BLaER1 treated with 17β-estradiol and CSF1 and Interleukin-3, amounts not matched to agents 10 nM and 100 nM (cell line): Measurements from ENCODE around the gene SPP1.

Experiments used
- H3K27ac ChIP-seq, 11 experiments: shearing (Covaris generic); formaldehyde crosslinking; 2 replicates each; pipeline ENCODE4 v1.8.1; 2022
- H3K27me3 ChIP-seq, 11 experiments: shearing (Covaris generic); formaldehyde crosslinking; 2 replicates each; pipeline ENCODE4 v1.8.1; 2022
- H3K36me3 ChIP-seq, 11 experiments: shearing (Covaris generic); formaldehyde crosslinking; 2 replicates each; pipeline ENCODE4 v1.8.1; 2022
- H3K4me1 ChIP-seq, 10 experiments: shearing (Covaris generic); formaldehyde crosslinking; 2 replicates each; pipeline ENCODE4 v1.8.1; 2022
- H3K4me2 ChIP-seq, 11 experiments: shearing (Covaris generic); formaldehyde crosslinking; 2 replicates each; pipeline ENCODE4 v1.8.1; 2022
- H3K4me3 ChIP-seq, 10 experiments: shearing (Covaris generic); formaldehyde crosslinking; 2 replicates each; pipeline ENCODE4 v1.8.1; 2022
- H3K9ac ChIP-seq, 11 experiments: shearing (Covaris generic); formaldehyde crosslinking; 2 replicates each; pipeline ENCODE4 v1.8.1; 2022
- H3K9me3 ChIP-seq, 11 experiments: shearing (Covaris generic); formaldehyde crosslinking; replicated peaks in 1 of 11; 2 replicates each; pipeline ENCODE4 v1.8.1; 2022
- H4K20me1 ChIP-seq, 11 experiments: shearing (Covaris generic); formaldehyde crosslinking; 2 replicates each; pipeline ENCODE4 v1.8.1; 2022
- Cebpa-rat ChIP-seq, 11 experiments: shearing (Covaris generic); IDR thresholded peaks; 2 replicates each; pipeline ENCODE4 v1.8.1; 2022

The SPP1 gene

GRCh38 chr4:87962398-87963146, 12.9 kb upstream of the SPP1 start:
- peaks cover 0 to 51% (median 0%) of the 10 kb centered on the region in 10 experiments; a peak in 7 of 20 replicates for H3K4me1 ChIP-seq
- no peaks in the 10 kb centered on the region for H3K27me3 ChIP-seq
- H3K36me3 ChIP-seq = 0 out of 22 replicates have a peak, but pooled peaks cover 0 to 7% (median 0%) of the 10 kb centered on the region in 11 experiments
- H3K27ac ChIP-seq = no peak overlapping the region
- H4K20me1 ChIP-seq = no peaks in the 10 kb centered on the region
- H3K4me2 ChIP-seq = peak overlapping the region in 3 of 11 experiments; percentile 18 to 44 (median 23); a peak in 3 of 22 replicates
- H3K9me3 ChIP-seq = peaks cover 9 to 29% (median 19%) of the 10 kb centered on the region in 11 experiments; a peak in 21 of 22 replicates
- no peak for TF ChIP-seq Cebpa-rat (IDR thresholded peaks at IDR 0.05)
- H3K4me3 ChIP-seq = no peak overlapping the region
- no peak overlapping the region for H3K9ac ChIP-seq

DNA sequence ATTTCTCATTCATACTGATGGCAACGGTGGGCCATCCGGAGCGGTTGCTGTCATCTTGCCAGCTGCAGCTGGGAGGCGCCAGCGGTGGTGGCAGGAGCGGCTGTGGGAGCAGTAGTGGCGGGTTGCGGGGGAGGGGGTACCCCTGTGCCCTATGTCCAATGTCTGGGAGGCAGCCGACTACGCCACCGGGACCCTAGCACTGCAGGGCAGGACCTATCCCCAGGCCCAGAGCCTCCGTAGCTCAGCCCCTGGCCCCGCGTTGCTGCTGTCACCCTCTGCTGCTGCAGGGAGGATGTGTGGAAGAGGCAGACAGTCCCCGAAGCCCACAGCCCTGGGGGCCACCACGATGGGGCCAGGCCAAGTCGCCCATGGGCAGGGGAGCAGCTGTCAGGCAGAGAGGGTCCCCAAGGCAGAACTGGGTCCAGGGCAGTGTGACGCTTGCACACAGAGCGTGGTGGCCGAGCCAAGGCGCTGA, 10.0 kb upstream of the SPP1 start:
- Histone ChIP-seq H3K4me3 (no peak overlapping the region), H3K27me3 (no peaks in the 10 kb centered on the region), H3K4me2 (no peak overlapping the region), H4K20me1 (no peaks in the 10 kb centered on the region), H3K9ac (no peak overlapping the region), H3K9me3 (peaks cover 9 to 25% (median 19%) of the 10 kb centered on the region in 11 experiments; a peak in 21 of 22 replicates), H3K27ac (no peak overlapping the region), H3K36me3 (0 out of 22 replicates have a peak, but pooled peaks cover 0 to 7% (median 0%) of the 10 kb centered on the region in 11 experiments), H3K4me1 (peaks cover 0 to 61% (median 5%) of the 10 kb centered on the region in 10 experiments; a peak in 10 of 20 replicates)
- TF ChIP-seq Cebpa-rat (IDR thresholded peaks at IDR 0.05) = no peak

DNA sequence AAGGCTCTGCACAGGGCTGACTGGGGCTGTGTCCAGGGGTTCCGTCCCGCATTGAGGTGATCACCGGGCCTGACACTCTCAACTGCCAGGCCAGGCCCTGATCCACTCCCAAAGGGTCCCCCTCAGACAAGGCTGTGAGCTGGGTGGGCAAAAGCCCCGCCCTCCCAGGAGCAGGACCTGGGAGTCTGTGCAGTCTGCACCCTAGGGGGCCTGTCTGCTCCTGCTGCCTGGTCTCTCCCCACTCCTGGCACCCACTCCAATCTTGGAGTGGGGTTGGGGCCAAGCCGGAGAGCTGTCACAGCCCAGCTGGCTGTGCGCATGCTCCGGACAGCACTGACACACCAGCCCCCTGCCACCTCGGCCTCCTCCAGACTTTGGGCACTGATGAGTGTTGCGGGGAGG, 9.4 kb upstream of the SPP1 start:
- Histone ChIP-seq H3K27me3 (no peaks in the 10 kb centered on the region), H4K20me1 (no peaks in the 10 kb centered on the region), H3K9ac (no peak overlapping the region), H3K4me1 (peaks cover 0 to 65% (median 5%) of the 10 kb centered on the region in 10 experiments; a peak in 10 of 20 replicates), H3K9me3 (peaks cover 9 to 25% (median 19%) of the 10 kb centered on the region in 11 experiments; a peak in 21 of 22 replicates), H3K36me3 (0 out of 22 replicates have a peak, but pooled peaks cover 0 to 7% (median 0%) of the 10 kb centered on the region in 11 experiments), H3K4me3 (no peak overlapping the region), H3K27ac (no peak overlapping the region), H3K4me2 (no peak overlapping the region)
- no peak for TF ChIP-seq Cebpa-rat (IDR thresholded peaks at IDR 0.05)

DNA sequence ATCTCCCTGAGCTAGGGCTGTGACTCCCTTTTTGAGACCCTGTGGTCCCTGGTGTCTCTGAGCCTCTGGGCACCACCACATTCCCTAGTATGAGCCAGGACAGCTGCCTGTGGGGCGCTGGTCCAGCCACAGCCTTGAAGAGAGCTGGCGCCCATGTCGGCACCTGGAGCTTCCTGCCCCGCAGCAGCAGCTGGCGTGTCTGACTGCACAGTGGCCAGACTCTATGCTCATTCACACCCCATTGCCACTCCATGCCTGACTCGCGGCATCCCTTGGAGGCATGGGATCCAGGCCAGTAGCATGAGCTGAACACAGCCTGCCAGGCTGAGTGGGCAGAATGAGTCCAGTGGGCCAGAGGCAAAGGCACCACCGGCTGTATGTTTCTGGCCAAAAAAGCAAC, 8.3 kb upstream of the SPP1 start:
- Histone ChIP-seq H3K27me3 (no peaks in the 10 kb centered on the region), H3K27ac (no peak overlapping the region), H3K4me3 (no peak overlapping the region), H3K4me2 (no peak overlapping the region; a peak in 1 of 22 replicates), H3K9ac (no peak overlapping the region), H3K36me3 (0 out of 22 replicates have a peak, but pooled peaks cover 0 to 7% (median 0%) of the 10 kb centered on the region in 11 experiments), H3K9me3 (peaks cover 9 to 25% (median 19%) of the 10 kb centered on the region in 11 experiments; a peak in 21 of 22 replicates), H3K4me1 (peaks cover 0 to 61% (median 5%) of the 10 kb centered on the region in 10 experiments; a peak in 10 of 20 replicates), H4K20me1 (no peaks in the 10 kb centered on the region)
- TF ChIP-seq Cebpa-rat (IDR thresholded peaks at IDR 0.05) = no peak

- no peak overlapping the region for H3K4me3 ChIP-seq
- H3K36me3 ChIP-seq = 0 out of 22 replicates have a peak, but pooled peaks cover 0 to 7% (median 0%) of the 10 kb centered on the region in 11 experiments
Measured at GRCh38 chr4:87970121-87970520, 5.4 kb upstream of the SPP1 start.

DNA sequence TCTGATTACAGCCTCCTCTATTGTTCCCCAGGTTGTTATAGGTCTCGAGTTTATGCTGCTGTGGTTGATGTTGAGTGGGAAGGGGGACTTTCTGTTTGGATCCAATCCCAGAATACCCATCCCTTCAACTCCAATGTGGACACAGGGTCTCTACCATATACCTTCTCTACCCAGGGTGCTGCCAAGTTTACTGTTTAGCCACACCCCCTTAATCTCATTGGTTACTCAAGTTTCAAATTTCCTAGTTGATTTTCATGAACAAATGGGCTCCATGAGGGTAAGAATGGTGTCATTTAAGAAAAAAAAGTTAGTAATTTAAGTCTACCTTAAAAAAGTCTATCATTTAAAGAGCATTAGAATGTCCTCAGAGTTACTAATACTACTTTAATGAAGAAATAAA, 3.6 kb upstream of the SPP1 start:
- Histone ChIP-seq H3K9ac (no peak overlapping the region), H3K4me3 (no peak overlapping the region), H3K27ac (no peak overlapping the region), H3K36me3 (peaks cover 0 to 3% (median 0%) of the 10 kb centered on the region in 11 experiments; a peak in 2 of 22 replicates), H3K9me3 (peaks cover 0 to 8% (median 5%) of the 10 kb centered on the region in 11 experiments; a peak in 17 of 22 replicates), H3K27me3 (no peaks in the 10 kb centered on the region), H3K4me2 (peak overlapping the region in 2 of 11 experiments; percentile 16 to 85; a peak in 2 of 22 replicates), H4K20me1 (peaks cover 0 to 8% (median 0%) of the 10 kb centered on the region in 11 experiments; a peak in 1 of 22 replicates), H3K4me1 (peaks cover 15 to 83% (median 24%) of the 10 kb centered on the region in 10 experiments)
- no peak for TF ChIP-seq Cebpa-rat (IDR thresholded peaks at IDR 0.05)

More at GRCh38 chr4:87970121-87970520, 5.4 kb upstream of the SPP1 start:
- no peak for TF ChIP-seq Cebpa-rat (IDR thresholded peaks at IDR 0.05)
- Histone ChIP-seq H3K9me3 (peaks cover 9 to 25% (median 19%) of the 10 kb centered on the region in 11 experiments; a peak in 21 of 22 replicates), H3K27me3 (no peaks in the 10 kb centered on the region), H3K4me2 (peak overlapping the region in 1 of 11 experiments; percentile 30; a peak in 1 of 22 replicates), H3K4me1 (peaks cover 4 to 72% (median 15%) of the 10 kb centered on the region in 10 experiments), H4K20me1 (no peaks in the 10 kb centered on the region), H3K9ac (no peak overlapping the region), H3K27ac (no peak overlapping the region)

GRCh38 chr4:87973283-87974169, 2.0 kb upstream of the SPP1 start:
- Histone ChIP-seq H3K36me3 (peaks cover 0 to 16% (median 0%) of the 10 kb centered on the region in 11 experiments; a peak in 3 of 22 replicates), H3K9ac (peak overlapping the region in 2 of 11 experiments; percentile 28 to 33; a peak in 2 of 22 replicates), H4K20me1 (peaks cover 0 to 23% (median 0%) of the 10 kb centered on the region in 11 experiments; a peak in 3 of 22 replicates), H3K27ac (peak overlapping the region in 4 of 11 experiments; percentile 8 to 42 (median 19); a peak in 5 of 22 replicates), H3K27me3 (no peaks in the 10 kb centered on the region), H3K4me3 (peak overlapping the region in 1 of 10 experiments; percentile 16; a peak in 1 of 20 replicates), H3K9me3 (no peaks in the 10 kb centered on the region), H3K4me2 (peak overlapping the region in 5 of 11 experiments; percentile 44 to 85 (median 74); a peak in 10 of 22 replicates), H3K4me1 (peaks cover 15 to 78% (median 24%) of the 10 kb centered on the region in 10 experiments)
- no peak for TF ChIP-seq Cebpa-rat (IDR thresholded peaks at IDR 0.05)
